GM21619 (cell line): ENCODE measurements around the gene FAM83E.

Experiments used
- ATAC-seq: cut with Tn5 transposase; IDR thresholded peaks from one replicate; pipeline ENCODE4 v1.9.1; 2021; ENCODE audit not compliant: unreplicated experiment

FAM83E gene

GRCh38 chr19:48613024-48613851, 1.6 kb downstream of the FAM83E start:
- no peak for ATAC-seq

DNA sequence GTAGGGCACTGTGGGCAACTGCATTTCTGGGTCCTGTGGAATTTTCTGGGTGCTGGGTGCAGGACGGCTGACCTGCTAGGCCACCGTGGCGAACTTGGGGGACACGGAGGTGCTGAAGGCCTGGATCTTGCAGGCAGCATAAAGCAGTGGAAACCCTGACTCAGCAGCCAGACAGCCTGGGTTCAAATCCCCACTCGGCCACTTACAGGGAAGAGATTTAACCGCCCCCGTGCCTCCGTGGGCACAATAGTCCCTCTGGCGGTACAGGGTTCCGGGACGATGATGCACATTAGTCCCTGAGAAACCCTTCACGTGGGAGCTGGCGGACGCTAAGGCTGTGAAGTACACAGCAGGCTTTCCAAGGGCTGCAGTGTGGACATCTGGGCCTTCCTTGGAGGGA, 3.0 kb downstream of the FAM83E start:
- no peak for ATAC-seq

- ATAC-seq, result no peak
Measured at GRCh38 chr19:48609571-48610108, 5.2 kb downstream of the FAM83E start.

GRCh38 chr19:48608798-48609263, 6.0 kb downstream of the FAM83E start:
- ATAC-seq, result peak; percentile 69

DNA sequence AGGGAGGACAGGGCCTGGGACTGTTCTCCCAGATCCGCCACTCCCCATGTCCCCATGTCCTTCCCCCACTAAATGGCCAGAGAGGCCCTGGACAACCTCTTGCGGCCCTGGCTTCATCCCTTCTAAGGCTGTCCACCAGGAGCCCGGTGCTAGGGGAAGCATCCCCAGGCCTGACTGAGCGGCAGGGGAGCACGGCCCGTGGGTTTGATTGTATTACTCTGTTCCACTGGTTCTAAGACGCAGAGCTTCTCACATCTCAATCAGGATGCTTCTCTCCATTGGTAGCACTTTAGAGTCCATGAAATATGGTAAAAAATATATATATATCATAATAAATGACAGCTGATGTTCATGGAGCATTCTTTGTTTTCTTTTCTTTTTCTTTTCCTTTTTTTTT, 7.5 kb downstream of the FAM83E start:
- ATAC-seq, result no peak

DNA sequence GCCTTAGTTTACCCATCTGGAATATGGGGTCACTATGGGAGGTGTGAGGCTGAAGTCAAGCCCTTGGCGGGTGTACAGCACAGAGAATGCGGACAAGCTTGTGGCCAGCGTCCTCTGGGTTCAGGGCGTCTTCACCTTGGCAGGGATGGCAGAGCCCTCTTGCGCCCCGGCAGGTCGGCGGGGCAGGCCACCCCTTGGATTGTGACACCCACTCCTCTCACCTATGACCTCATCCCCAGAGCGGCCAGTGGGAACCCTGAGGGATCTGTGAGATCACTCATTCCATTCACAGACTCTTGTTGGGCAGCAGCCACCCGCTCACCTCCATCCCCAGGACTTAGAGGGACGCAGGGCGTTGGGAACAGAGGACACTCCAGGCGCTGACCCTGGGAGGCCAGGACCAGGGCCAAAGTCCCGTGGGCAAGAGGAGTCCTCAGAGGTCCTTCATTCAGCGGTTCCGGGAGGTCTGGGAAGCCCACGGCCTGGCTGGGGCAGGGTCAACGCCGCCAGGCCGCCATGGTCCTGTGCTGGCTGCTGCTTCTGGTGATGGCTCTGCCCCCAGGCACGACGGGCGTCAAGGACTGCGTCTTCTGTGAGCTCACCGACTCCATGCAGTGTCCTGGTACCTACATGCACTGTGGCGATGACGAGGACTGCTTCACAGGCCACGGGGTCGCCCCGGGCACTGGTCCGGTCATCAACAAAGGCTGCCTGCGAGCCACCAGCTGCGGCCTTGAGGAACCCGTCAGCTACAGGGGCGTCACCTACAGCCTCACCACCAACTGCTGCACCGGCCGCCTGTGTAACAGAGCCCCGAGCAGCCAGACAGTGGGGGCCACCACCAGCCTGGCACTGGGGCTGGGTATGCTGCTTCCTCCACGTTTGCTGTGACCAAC, 8.2 kb downstream of the FAM83E start, which contains the start of gene SPACA4:
Gene SPACA4, plus strand, starts transcription at position 280 of the 896 bp plus-strand sequence. Its CDS starts 237 bp downstream, at position 517.
- no peak for ATAC-seq

DNA sequence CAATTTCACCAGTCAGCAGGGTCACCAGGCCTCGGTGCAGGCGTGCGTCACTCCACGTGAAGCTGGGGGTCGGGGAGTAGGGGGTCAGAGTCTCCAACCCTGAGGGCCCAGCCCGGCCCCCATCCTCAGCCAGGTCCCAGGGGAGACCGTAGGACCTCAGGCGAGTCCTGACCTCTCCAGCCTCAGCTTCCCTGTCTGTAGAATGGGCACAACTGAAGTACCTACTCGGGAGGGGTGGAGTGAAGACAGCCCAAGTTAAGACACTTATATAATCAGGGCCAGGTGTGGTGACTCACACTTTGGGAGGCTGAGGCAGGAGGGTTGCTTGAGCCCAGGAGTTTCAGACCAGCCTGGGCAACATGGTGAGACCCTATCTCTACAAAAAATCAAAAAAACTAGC, 11.0 kb downstream of the FAM83E start:
- ATAC-seq, result no peak

DNA sequence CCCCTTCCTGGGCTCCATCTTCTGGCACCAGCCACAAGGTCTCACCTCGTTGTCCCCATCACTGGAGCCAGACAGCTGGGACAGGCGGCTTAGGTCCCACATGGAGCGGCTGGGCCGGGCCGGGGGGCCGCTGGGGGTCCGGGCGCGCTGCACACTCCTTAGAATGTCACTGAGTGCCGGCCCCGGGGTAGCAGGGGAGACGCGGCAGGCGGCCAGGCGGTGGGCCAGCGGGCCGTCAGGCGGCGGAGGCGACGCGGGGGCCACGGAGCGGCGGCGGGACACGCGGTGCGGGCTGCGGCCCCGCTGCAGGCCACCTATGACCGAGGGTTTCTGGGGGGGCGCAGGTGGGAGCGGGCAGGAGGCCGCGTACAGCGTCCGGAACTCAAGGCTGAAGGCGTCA, 11.4 kb downstream of the FAM83E start:
- no peak for ATAC-seq

GRCh38 chr19:48603001-48603400, 11.9 kb downstream of the FAM83E start:
- ATAC-seq, result no peak

- no peak for ATAC-seq
Measured at GRCh38 chr19:48600679-48601417, 14.0 kb downstream of the FAM83E start.

- no peak for ATAC-seq
Measured at GRCh38 chr19:48598996-48599700, 15.7 kb downstream of the FAM83E start.

DNA sequence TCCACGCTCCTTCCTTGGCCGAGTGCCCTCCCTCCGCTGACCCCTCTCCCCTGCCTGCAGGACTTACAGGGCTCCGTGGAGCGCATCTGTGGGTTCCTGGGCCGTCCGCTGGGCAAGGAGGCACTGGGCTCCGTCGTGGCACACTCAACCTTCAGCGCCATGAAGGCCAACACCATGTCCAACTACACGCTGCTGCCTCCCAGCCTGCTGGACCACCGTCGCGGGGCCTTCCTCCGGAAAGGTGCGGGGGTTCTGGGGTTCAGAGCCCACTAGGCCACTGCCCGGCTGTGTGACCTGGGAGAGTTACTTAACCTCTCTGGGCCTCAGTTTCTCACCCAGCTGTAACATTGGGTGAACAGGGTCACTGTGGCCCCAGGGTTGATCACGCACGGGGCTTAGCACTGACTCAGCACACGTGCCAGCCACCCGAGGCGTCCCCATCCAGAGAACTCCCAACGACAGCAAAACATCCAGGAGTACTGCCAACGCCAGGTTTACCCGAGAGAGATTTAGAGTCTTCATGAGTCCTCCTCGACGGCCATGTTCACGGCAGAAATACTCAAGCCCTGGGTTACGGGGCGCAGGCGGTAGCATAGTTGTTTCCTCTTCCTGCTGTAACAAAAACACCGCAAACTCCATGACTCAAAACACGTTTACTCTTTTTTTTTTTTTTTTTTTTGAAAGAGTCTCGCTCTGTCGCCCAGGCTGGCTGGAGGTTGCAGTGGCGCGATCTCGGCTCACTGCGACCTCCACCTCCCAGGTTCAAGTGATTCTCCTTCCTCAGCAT, 18.0 kb downstream of the FAM83E start:
- ATAC-seq, result no peak

DNA sequence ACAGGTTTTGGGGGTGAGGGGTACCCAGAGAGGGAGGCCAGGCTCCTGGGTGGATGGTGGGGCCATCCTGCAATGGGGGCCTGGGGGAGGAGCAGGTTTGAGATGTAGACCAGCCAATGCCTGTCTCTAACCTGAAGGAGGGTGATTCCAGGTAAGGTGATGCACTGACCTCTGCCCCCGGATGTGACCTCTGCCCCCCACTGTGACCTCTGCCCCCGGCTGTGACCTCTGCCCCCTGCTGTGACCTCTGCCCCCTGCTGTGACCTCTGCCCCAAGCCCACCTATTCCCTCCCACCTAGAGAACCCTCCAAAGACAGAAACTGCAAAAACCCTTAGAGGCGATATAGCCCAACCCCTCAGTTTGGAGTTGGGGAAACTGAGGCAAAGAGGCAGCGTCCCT, 18.6 kb downstream of the FAM83E start:
- ATAC-seq, result no peak

GRCh38 chr19:48595833-48596232, 19.0 kb downstream of the FAM83E start:
- no peak for ATAC-seq

DNA sequence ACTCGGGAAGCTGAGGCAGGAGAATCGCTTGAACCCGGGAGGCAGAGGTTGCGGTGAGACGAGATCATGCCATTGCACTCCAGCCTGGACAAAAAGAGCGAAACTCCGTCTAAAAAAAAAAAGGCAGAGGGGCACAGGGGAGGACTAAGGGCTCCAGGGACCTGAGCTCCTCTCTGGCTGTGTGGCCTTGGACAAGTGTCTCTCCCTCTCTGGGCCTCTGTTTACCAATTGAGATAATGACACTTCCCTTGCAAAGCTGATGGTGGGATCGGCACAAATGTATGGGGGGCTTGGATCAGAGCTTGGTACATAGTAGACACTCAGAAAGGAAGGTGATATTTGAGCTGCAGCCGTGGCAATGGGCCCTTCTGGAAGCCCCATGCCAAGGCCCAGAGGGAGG, 19.7 kb downstream of the FAM83E start:
- no peak for ATAC-seq

DNA sequence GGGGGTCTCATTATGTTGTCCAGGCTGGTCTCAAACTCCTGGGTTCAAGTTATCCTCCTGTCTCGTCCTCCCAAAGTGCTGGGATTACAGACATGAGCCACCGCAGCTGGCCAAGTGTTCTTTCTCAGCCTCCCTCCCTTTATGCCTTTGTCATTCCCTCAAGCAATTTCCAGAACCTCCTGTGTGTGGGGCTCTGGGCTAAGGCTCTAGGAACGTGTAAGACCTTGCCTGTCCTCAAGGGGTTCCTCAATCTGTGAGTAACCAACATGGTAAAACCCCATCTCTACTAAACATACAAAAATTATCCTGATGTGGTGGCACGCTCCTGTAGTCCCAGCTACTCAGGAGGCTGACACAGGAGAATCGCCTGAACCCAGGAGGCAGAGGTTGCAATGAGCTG, 23.9 kb downstream of the FAM83E start:
- no peak for ATAC-seq

- no peak for ATAC-seq
Measured at GRCh38 chr19:48588670-48589401, 26.0 kb downstream of the FAM83E start.

GRCh38 chr19:48587387-48587786, 27.5 kb downstream of the FAM83E start:
- ATAC-seq, result no peak

DNA sequence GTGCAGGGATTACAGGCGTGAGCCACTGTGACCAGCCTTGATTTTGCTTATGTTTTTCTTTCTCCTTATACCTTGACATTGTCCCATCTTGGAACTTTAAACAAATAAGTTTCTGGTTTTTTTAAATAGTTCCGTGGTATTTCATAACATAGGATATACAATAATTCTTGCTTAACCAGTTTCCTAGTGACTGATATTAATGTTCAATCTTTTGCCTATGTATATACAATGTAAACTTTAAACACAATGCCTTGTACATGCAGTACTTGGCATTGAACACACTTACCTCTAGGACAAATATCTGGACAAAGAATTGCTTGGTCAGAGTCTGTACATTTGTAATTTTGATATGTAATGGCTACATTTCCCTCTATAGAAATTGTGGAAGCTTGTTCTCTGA, 32.7 kb downstream of the FAM83E start:
- no peak for ATAC-seq
